Heart right ventricle (tissue), 16 donors: ENCODE measurements around the gene OXCT1. TPM values are rescaled to one million over a fixed set of nuclear protein-coding genes. Genes with fewer than 3 reads are reported as not detected.
A peak's percentile ranks its signal among the peaks of the same experiment; 100 is the strongest.

ENCODE experiments used
- ATAC-seq, 8 donors: fragments of 200-7000 bp; cut with Tn5 transposase; one replicate each; pipeline ENCODE4 v1.9.1; 2020; ENCODE audit warnings: mild to moderate bottlenecking in 8 of 8, moderate library complexity in 8 of 8, moderate number of reproducible peaks in 1 of 8
- DNase-seq, 2 donors: peaks; one replicate each; pipeline ENCODE4 v3.0.0-alpha.2; 2020
- H3K27ac ChIP-seq, 10 donors: fragments of 200-600 bp; sonication (generic) in 2 of 10; one replicate each; pipeline versions ENCODE4 v1.5.0 to v1.8.0; 2020 to 2022; ENCODE audit warnings: mild to moderate bottlenecking in 3 of 10
- H3K27me3 ChIP-seq, 7 donors: fragments of 200-600 bp; one replicate each; pipeline ENCODE4 v1.8.0; 2021 to 2022; ENCODE audit warnings: mild to moderate bottlenecking in 2 of 7
- H3K36me3 ChIP-seq, 9 donors: fragments of 200-600 bp; sonication (generic) in 1 of 9; one replicate each; pipeline versions ENCODE4 v1.5.0 to v1.8.0; 2020 to 2022; ENCODE audit warnings: mild to moderate bottlenecking in 2 of 9
- H3K4me1 ChIP-seq, 9 donors: fragments of 200-600 bp; sonication (generic) in 1 of 9; one replicate each; pipeline versions ENCODE4 v1.5.0 to v1.8.0; 2020 to 2022; ENCODE audit warnings: mild to moderate bottlenecking in 4 of 9
- H3K4me3 ChIP-seq, 10 donors: fragments of 200-600 bp; sonication (generic) in 2 of 10; one replicate each; pipeline versions ENCODE4 v1.5.0 to v1.8.0; 2020 to 2022; ENCODE audit warnings: mild to moderate bottlenecking in 7 of 10, moderate library complexity in 2 of 10
- H3K9me3 ChIP-seq, 11 donors: fragments of 200-600 bp in 10 of 11; sonication (generic) in 2 of 11; one replicate each; pipeline versions ENCODE4 v1.5.0 to v1.8.0; 2013 to 2022; ENCODE audit warnings: mild to moderate bottlenecking in 2 of 11, control low read depth in 1 of 11, moderate library complexity in 1 of 11
- WGBS, 2 donors: extraction: QIAGEN DNeasy Blood & Tissue Kit; methylation state at CpG; one replicate each; pipeline ENCODE4 v1.1.7; 2013; ENCODE audit warnings: inconsistent platforms in 1 of 2; 5-methylcytosine and 5-hydroxymethylcytosine counted together
- intact Hi-C, 10 donors: fragments of 100-400 bp; cut with DNase I; formaldehyde crosslinking; loops; one replicate each; pipeline versions ENCODE4 v1.11.1 to v1.14.2; 2022
- polyA plus RNA-seq, 2 donors: library from polyadenylated mRNA; stranded (reverse); fragments of 200-250 nt; gene quantifications; one replicate each; pipeline ENCODE4 v1.2.3, GENCODE V29; 2013
- total RNA-seq, 10 donors: library from RNA; stranded (reverse); fragmentation: NEBNext Ultra II Directional in 3 of 10; extraction: Animal tissue kit (Norgen Biotek cat#: 25700) in 3 of 10; gene quantifications; one replicate each; pipeline versions ENCODE4 v1.2.1 to v1.2.4, GENCODE V29; 2021 to 2023
- TF ChIP-seq, protein P1 (sequence below), 9 donors: fragments of 200-600 bp; sonication (generic) in 2 of 9; IDR thresholded peaks; one replicate each; pipeline versions ENCODE4 v1.5.0 to v1.8.0; 2021 to 2022; ENCODE audit warnings: antibody characterized with exemption in 9 of 9, mild to moderate bottlenecking in 5 of 9, moderate library complexity in 1 of 9
- donor health status: Arrhythmogenic right ventricular cardiomyopathy.
- donor health status: ischemic (EF 13 %, LVEDD 7.1; RV severe dilation, severe dysfunction).
- donor health status: healthy with polysubstance abuse.
- donor health status: DM: no; HTN: yes; CAD: no.
- donor health status: DM: no; HTN: no; CAD: no.
- donor health status: ischemic (EF 25% LVEDD 6.9; RV normal size, moderate dysfunction).
- donor health status: ischemic (EF 25% LVEDD 5.7; RV mildly dilated, moderate dysfunction).
- donor health status: healthy.
- donor health status: DM: yes; HTN: yes; CAD: no.
- donor health status: Ischemic cardiomyopathy.
- donor health status: ischemic (EF 35%, LVEDD 5.7; RV mildly dilated, moderate dysfunction).
- donor health status: nonischemic (EF 11% LVEDD 7.7; RV severe dilation, severe dysfunction).
- donor health status: DM: yes; HTN: yes; CAD: no.
- donor health status: PGD.
- donor health status: ischemic (EF 29% LVEDD 5.4; RV normal size, mild dysfunction).
- donor health status: nonischemic (EF 23%, LVEDD 6.1; RV moderate dilation, normal function).

OXCT1 gene
- total and polyA plus RNA-seq, 12 donors: 22.2 to 340 (median 234) TPM

DNA sequence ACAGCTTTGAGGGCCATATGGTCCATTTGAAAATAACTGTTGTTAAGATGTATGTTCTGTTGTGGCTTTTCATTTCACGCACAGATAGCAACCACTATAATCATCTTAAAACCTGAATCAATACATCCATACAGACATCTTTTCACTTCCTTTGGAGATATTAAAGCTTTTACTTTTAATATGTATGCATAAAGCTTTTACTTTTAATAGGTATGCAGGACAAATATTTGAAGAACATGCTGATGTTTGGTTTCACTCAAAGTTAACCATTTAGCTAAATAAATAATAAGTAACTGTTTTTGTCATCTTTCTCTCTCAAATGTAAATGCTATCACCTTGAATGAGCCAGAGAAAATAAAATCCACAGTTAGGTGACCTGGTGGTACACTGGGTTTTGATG lies 108.6 kb downstream of the OXCT1 start:
- no peaks in the 10 kb centered on the region for H3K27me3 ChIP-seq
- H3K27ac ChIP-seq: no peak overlapping the region
- H3K4me3 ChIP-seq: no peak overlapping the region
- no peaks in the 10 kb centered on the region for H3K9me3 ChIP-seq
- WGBS, 2 donors: 96 to 100% methylated on average over 1 of the region's 1 CpG
- DNase-seq (no peak), ATAC-seq (no peak)
- H3K4me1 ChIP-seq: peaks cover 0 to 29% (median 11%) of the 10 kb centered on the region in 9 donors
- H3K36me3 ChIP-seq: peaks cover 0 to 46% (median 7%) of the 10 kb centered on the region in 9 donors
- intact Hi-C loops: no loop called here
- TF ChIP-seq, protein P1, sequence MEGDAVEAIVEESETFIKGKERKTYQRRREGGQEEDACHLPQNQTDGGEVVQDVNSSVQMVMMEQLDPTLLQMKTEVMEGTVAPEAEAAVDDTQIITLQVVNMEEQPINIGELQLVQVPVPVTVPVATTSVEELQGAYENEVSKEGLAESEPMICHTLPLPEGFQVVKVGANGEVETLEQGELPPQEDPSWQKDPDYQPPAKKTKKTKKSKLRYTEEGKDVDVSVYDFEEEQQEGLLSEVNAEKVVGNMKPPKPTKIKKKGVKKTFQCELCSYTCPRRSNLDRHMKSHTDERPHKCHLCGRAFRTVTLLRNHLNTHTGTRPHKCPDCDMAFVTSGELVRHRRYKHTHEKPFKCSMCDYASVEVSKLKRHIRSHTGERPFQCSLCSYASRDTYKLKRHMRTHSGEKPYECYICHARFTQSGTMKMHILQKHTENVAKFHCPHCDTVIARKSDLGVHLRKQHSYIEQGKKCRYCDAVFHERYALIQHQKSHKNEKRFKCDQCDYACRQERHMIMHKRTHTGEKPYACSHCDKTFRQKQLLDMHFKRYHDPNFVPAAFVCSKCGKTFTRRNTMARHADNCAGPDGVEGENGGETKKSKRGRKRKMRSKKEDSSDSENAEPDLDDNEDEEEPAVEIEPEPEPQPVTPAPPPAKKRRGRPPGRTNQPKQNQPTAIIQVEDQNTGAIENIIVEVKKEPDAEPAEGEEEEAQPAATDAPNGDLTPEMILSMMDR (IDR thresholded peaks at IDR 0.05): no peak

DNA sequence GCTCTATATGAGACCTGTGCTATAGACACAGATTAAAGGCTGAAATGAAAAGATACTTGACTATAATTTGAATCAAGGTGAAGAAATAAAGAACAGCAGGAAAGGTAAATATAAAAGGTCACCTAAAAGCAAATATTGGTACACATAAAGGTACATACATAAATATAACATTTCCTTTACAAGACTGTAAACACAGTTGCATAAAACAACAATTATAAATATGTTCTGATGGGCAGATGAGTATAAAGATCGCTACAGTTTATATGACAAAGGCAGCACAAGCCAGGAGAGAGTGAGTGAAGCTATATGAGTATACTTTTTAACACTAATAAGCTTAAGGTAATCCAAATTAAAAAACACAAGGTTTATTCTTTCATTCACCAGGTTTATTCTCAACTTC lies 114.5 kb downstream of the OXCT1 start:
- intact Hi-C loops: no loop called here

DNA sequence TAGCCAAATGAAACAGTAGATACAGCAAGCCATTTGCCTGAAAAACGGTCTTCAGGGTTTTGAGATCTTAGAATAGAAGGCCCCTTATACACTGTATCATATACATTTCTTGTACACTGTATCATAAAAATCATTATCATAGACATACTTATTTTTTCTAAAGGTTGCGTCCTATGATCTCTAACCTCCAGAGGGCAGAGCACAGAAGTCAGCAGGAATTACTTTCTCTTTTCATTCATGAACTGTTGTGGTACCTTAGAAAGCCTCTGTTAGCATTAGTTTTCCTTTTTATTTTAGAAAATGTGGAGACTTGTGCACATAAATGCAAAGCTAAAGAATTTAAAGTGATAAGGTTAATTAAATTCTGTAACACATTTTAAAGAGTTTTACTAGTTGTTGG lies 115.4 kb downstream of the OXCT1 start:
- Histone ChIP-seq H3K4me1 (peaks cover 0 to 8% (median 0%) of the 10 kb centered on the region in 9 donors), H3K27ac (no peak overlapping the region), H3K27me3 (no peaks in the 10 kb centered on the region), H3K36me3 (peaks cover 0 to 15% (median 0%) of the 10 kb centered on the region in 9 donors), H3K4me3 (no peak overlapping the region), H3K9me3 (no peaks in the 10 kb centered on the region)
- DNase-seq: no peak
- TF ChIP-seq, protein P1 (IDR thresholded peaks at IDR 0.05): peak in 4 of 9 donors; percentile 21 to 42 (median 28)
- intact Hi-C loops: no loop called here
- no peak for ATAC-seq
- 87 to 90% methylated on average over 2 of the region's 2 CpGs for WGBS, 2 donors

More for the DNA sequence above, 114.5 kb downstream of the OXCT1 start:
- peaks cover 0 to 8% (median 0%) of the 10 kb centered on the region in 9 donors for H3K4me1 ChIP-seq
- WGBS, 2 donors: 100% methylated on average over 1 of the region's 1 CpG
- H3K9me3 ChIP-seq: no peaks in the 10 kb centered on the region
- H3K36me3 ChIP-seq: peaks cover 0 to 23% (median 0%) of the 10 kb centered on the region in 9 donors
- no peaks in the 10 kb centered on the region for H3K27me3 ChIP-seq
- DNase-seq (no peak), ATAC-seq (no peak)
- peak overlapping the region in 1 of 10 donors; percentile 0 for H3K27ac ChIP-seq
- H3K4me3 ChIP-seq: no peak overlapping the region
- TF ChIP-seq, protein P1 (IDR thresholded peaks at IDR 0.05): no peak

DNA sequence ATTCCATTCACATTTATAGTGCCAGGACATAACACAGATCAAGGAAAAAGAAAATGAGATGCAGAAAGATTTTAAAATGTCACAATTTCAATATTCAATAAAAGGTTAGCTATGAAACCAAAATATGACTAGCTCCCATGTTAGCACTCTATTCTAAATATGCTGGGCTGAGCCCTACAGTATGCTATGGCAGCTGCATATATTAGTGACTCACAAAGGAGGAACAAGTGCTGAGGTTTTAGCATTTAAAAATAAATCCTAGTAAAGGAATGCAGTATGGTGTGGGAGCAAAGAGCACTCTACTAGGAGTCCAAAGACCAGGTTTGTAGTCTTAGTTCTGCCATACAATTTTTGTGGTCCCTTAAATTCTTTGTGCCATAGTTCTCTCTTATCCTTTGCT lies 118.4 kb downstream of the OXCT1 start:
- intact Hi-C loops: no loop called here
- no peak for ATAC-seq
- no peaks in the 10 kb centered on the region for H3K27me3 ChIP-seq
- peaks cover 0 to 18% (median 4%) of the 10 kb centered on the region in 9 donors for H3K4me1 ChIP-seq
- no peak overlapping the region for H3K4me3 ChIP-seq
- TF ChIP-seq, protein P1 (IDR thresholded peaks at IDR 0.05): no peak
- no peaks in the 10 kb centered on the region for H3K9me3 ChIP-seq
- no peak for DNase-seq
- peaks cover 0 to 25% (median 0%) of the 10 kb centered on the region in 9 donors for H3K36me3 ChIP-seq
- H3K27ac ChIP-seq: no peak overlapping the region
